SIG-M5 treated with dmso at 0.1 percent for 504 hours (cell line): ENCODE results near the gene PRKAA2.

Source experiments
- DNase-seq: peaks from one replicate; lab custom pipeline; 2025; ENCODE audit not compliant: unreplicated experiment; lab: John Stamatoyannopoulos, UW

PRKAA2 gene

GRCh38 chr1:56654126-56654923 lies 9.2 kb downstream of the PRKAA2 start:
- no peak for DNase-seq

GRCh38 chr1:56655991-56656613 lies 11.0 kb downstream of the PRKAA2 start:
- no peak for DNase-seq

- DNase-seq: no peak
These were observed 13.1 kb downstream of the PRKAA2 start for GRCh38 chr1:56658254-56658653.

GRCh38 chr1:56660293-56660692 lies 15.2 kb downstream of the PRKAA2 start:
- DNase-seq: no peak

DNA sequence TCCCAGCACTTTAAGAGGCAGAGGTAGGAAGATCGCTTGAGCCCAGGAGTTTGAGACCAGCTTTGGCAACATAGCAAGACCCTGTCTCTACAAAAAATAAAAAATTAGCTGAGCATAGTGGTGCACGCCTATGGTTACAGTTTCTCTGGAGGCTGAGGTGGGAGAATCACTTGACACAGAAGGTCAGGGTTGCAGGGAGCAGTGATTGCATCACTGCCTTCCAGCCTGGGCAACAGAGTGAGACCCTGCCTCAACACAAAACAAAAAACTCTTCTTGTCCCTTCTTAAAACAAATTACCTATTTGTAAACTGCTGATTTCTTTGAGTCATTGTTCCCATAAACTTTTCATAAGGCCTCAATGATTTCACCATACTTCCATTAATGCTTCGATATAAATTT lies 18.7 kb downstream of the PRKAA2 start:
- no peak for DNase-seq

DNA sequence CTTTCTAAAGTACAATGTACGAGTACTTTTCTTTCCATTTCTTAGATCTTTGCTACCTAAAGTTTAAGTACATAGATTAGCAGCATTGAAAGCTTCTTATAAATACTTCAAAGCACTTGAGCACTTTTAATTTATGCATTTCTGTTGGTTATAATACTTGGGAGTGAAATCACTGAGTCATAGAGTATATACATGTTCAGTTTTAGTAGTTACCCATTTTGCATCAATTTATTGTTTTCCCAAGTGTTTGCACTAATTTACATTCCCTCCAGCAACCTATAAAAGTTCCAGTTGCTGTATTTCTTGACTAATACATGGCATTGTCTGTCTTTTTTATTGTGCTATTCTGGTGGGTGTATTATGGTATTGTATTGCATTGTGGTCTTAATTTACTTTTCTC lies 20.3 kb downstream of the PRKAA2 start:
- DNase-seq: no peak

- DNase-seq: no peak
These were observed 21.0 kb downstream of the PRKAA2 start for GRCh38 chr1:56666112-56666608.

DNA sequence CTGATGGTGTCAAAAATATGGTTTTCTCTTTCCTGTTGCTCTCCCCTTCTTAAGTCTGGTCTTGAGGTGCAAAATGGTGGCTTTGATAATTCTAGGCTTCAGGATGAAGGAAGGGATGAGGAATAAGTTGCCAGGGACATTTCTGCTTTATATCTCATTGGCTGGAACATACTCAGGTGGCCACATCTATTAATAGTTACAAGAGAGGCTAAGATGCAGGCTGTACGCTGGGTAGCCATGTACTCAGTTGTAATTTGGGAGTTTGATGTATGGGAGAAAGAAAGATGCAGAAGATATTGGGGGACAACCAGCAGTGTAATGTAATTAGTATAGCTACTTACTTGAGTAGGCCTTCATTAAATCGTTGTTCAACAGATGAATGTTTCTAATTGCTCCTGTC lies 25.2 kb downstream of the PRKAA2 start:
- no peak for DNase-seq

DNA sequence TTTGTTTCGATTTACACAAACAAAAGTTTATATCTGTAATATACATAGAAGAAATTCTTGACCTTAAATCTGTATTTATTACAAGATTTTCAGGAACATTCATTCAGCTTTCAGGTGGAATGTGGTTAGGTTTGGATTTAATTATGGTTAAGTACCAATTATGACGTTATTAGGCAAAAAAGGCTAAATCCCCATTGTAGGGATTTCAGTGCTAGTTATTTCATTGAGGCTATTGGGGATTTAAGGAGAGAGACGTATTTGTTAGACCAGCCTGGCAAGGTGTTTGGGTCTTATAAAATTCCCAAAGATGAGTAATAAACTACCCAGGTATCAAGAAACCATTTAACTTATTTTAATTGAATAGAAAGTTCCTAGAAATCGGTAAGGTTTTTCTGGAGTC lies 26.0 kb downstream of the PRKAA2 start:
- DNase-seq: no peak

- no peak for DNase-seq
These were observed 26.4 kb downstream of the PRKAA2 start for GRCh38 chr1:56671542-56671941.

DNA sequence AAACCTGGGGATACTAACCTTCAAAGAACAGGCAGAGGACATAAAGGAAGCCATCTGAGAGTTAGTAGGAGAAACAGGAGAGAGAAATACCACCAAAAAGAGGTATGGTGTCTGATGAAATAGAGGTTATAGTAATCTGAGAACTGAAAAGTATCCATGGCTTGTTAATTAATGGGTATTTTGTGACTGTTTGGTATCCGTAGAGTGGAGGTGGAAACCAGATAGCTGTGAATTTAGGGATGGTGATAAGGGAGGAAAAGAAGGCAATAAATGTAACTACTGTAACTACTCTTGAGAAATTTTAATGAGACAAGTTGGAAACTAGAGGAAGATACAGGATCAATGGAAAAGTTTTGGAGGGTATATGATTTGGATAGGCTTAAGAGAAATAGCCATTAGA lies 27.5 kb downstream of the PRKAA2 start:
- no peak for DNase-seq

DNA sequence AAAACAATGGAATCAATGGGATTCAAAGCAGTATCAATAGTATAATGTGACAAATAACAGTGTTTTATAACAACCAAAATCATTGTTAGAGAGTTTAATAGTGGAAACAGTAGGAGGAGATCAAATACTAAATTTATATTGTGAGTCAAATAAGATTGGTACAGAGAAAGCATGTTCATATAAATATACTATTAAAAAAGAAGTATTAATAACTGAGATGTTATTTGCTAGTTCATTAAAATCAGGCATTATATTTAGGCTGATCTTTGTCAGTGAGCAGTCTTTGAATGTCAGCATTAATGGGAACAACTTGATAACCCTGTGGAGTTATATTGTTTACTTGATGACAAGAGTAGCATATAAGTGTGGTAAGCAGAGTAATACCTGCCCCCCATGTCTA lies 30.6 kb downstream of the PRKAA2 start:
- no peak for DNase-seq

- no peak for DNase-seq
These were observed 31.5 kb downstream of the PRKAA2 start for GRCh38 chr1:56676571-56677035.

DNA sequence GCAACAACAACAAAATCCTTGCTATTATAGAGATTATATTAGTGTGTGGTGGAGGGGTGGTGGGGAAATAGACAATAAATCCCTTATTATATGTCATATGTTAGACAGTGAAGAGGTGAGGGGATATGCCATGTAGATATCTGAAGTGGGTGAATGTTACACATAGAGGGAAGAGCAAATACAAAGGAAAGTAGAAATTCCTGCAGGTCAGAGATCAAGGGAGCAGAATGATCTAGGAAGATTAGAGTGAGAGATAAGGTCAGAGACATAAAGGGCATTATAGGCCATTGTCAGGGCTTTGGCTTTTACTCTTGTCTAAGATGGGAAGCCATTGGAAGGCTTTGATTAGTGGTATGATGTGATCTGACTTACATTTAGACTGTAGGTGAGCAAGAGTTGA lies 38.5 kb downstream of the PRKAA2 start:
- no peak for DNase-seq

DNA sequence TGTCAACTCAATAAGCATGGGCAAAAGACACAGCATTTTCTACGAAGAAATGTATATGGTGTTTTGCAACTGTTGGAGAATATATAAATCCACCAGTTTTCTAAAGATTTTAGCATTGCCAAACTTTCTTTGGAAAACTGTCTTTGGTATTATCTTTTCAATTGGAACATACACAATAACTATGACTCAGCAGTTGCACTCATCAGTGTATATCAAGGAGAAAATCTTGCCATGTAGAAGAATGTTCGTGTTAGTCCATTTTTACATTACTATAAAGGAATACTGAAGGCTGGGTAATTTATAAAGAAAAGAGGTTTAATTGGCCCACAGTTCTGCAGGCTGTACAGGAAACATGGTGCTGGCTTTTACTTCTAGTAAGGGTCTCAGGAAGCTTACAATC lies 41.1 kb downstream of the PRKAA2 start:
- no peak for DNase-seq

- peak; percentile 1 for DNase-seq
These were observed 43.5 kb downstream of the PRKAA2 start for GRCh38 chr1:56688522-56689026.

DNA sequence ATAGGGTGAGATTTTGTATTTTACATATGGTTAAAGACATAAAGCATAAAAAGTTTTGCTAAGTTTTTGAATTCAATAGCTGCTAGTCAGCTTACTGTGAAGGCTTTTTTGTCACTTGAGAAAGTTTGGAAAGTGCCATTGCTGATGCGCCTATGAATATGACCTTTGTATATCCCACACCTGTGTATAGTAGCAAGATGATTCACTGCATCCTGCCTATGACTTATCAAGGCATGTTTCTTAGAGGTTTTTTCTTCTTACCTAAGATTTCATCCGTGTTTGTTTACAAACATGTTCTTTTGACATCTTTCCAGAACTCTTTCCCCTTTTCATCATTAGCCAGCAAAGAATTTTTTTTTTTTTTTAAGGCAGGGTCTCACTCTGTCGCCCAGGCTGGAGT lies 51.5 kb downstream of the PRKAA2 start:
- DNase-seq: no peak

- DNase-seq: no peak
These were observed 58.6 kb downstream of the PRKAA2 start for GRCh38 chr1:56703747-56704146.

- no peak for DNase-seq
These were observed 62.3 kb downstream of the PRKAA2 start for GRCh38 chr1:56707379-56707778.

GRCh38 chr1:56709269-56709880 lies 64.3 kb downstream of the PRKAA2 start:
- DNase-seq: peak; percentile 36

DNA sequence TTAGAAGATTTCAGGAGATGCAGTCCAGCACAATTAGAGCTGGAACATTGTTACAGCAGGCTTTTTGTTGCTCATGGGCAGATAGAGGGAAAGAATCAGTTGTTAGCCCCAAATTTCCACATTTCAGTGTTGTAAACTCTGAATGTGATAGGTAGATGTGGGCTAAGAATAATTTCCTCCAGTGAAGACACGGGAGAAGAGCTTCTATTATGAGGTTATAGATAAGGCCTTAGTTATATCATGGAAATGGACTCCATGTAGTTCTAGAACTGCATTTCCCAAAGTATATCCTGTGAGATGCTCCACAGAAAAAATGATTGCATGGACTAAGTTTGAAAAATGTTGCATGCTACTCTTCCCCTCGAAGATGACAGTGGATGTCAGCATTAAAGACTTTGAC lies 64.9 kb downstream of the PRKAA2 start:
- DNase-seq: no peak

GRCh38 chr1:56710646-56711045 lies 65.5 kb downstream of the PRKAA2 start:
- DNase-seq: no peak
